Measurements from ENCODE around the gene ACSL3. TPM values are rescaled to one million over a fixed set of nuclear protein-coding genes. Genes with fewer than 3 reads are reported as not detected.

The ACSL3 gene
- total RNA-seq, 1 experiment from 2014 or later = 85.2 TPM

- ChIA-PET CTCF (no interaction called here), POLR2A (no interaction called here)
- Histone ChIP-seq H3K27ac (ENCODE audit: low read length) (no peak overlapping the region), H3K27me3 (ENCODE audit: control insufficient read depth, insufficient read depth, low read length) (no peaks in the 10 kb centered on the region), H3K9me3 (ENCODE audit: control insufficient read depth, insufficient read depth, low read depth, low read length) (no peaks in the 10 kb centered on the region), H3K4me3 (ENCODE audit: low read depth in 2 of 2, low read length in 2 of 2) (no peak overlapping the region), H3K36me3 (ENCODE audit: control insufficient read depth, insufficient read depth, low read length) (peaks cover 8% of the 10 kb centered on the region; the same call in 1 of the 2 replicates), H3K4me1 (ENCODE audit: control insufficient read depth, insufficient read depth, low read length) (no peaks in the 10 kb centered on the region)
- DNase-seq (ENCODE audit: low read depth, low spot score) (no peak), ATAC-seq (no peak)
- intact Hi-C loops (cut with micrococcal nuclease; ENCODE audit: unreplicated experiment) (no loop called here), in situ Hi-C loops (cut with HindIII; ENCODE audit: low pct_unique_long_range_greater_than_20kb, low sequenced_read_pairs) (no loop called here)
- TF ChIP-seq TCF7L2 (IDR thresholded peaks at IDR 0.05; ENCODE audit: low read depth, low read length) (no peak), REST (IDR thresholded peaks at IDR 0.05; ENCODE audit: insufficient read depth in 1 of 2, low read depth in 2 of 2, low read length in 1 of 2) (no peak), SIN3A (IDR thresholded peaks at IDR 0.05; ENCODE audit: borderline replicate concordance, insufficient read depth, low read depth, low read length) (no peak), POLR2AphosphoS5 (IDR thresholded peaks at IDR 0.05; ENCODE audit: low read depth, low read length) (no peak), CTCF (IDR thresholded peaks at IDR 0.05) (no peak)
- BruUV-seq (replicated peaks) = no TSS peak
These were observed 83.7 kb downstream of the ACSL3 start for GRCh38 chr2:222944552-222944951.

- no peak for TF ChIP-seq POLR2AphosphoS5 (IDR thresholded peaks at IDR 0.05; ENCODE audit: low read depth, low read length)
- TF ChIP-seq CTCF (IDR thresholded peaks at IDR 0.05) = no peak
- TF ChIP-seq REST (IDR thresholded peaks at IDR 0.05; ENCODE audit: insufficient read depth in 1 of 2, low read depth in 2 of 2, low read length in 1 of 2) = no peak
- TF ChIP-seq TCF7L2 (IDR thresholded peaks at IDR 0.05; ENCODE audit: low read depth, low read length) = no peak
- no peak for TF ChIP-seq SIN3A (IDR thresholded peaks at IDR 0.05; ENCODE audit: borderline replicate concordance, insufficient read depth, low read depth, low read length)
- POLR2A ChIA-PET = no interaction called here
These were observed 84.3 kb downstream of the ACSL3 start for GRCh38 chr2:222944971-222945740.

More at GRCh38 chr2:222944971-222945740, 84.3 kb downstream of the ACSL3 start:
- H3K9me3 ChIP-seq (ENCODE audit: control insufficient read depth, insufficient read depth, low read depth, low read length) = no peaks in the 10 kb centered on the region
- in situ Hi-C loops (cut with HindIII; ENCODE audit: low pct_unique_long_range_greater_than_20kb, low sequenced_read_pairs) (no loop called here), intact Hi-C loops (cut with micrococcal nuclease; ENCODE audit: unreplicated experiment) (no loop called here)
- ATAC-seq (no peak), DNase-seq (ENCODE audit: low read depth, low spot score) (no peak)
- no peak overlapping the region for H3K4me3 ChIP-seq (ENCODE audit: low read depth in 2 of 2, low read length in 2 of 2)
- H3K36me3 ChIP-seq (ENCODE audit: control insufficient read depth, insufficient read depth, low read length) = peaks cover 8% of the 10 kb centered on the region; the same call in 1 of the 2 replicates
- H3K27me3 ChIP-seq (ENCODE audit: control insufficient read depth, insufficient read depth, low read length) = no peaks in the 10 kb centered on the region
- H3K27ac ChIP-seq (ENCODE audit: low read length) = no peak overlapping the region
- H3K4me1 ChIP-seq (ENCODE audit: control insufficient read depth, insufficient read depth, low read length) = no peaks in the 10 kb centered on the region
- BruUV-seq (replicated peaks) = no TSS peak
- CTCF ChIA-PET = no interaction called here

Data from Panc1 (cell line).